Activated naive CD8-positive, alpha-beta T cell (primary cell): ENCODE results near the gene GAB2.
A peak's percentile ranks its signal among the peaks of the same experiment; 100 is the strongest.

Source experiments
- H3K27ac Mint-ChIP-seq: one replicate; pipeline ENCODE4 v1.8.0; 2021; ENCODE audit warnings: mixed read lengths
- H3K27me3 Mint-ChIP-seq: one replicate; pipeline ENCODE4 v1.8.0; 2021; ENCODE audit warnings: mixed read lengths
- H3K36me3 Mint-ChIP-seq: one replicate; pipeline ENCODE4 v1.8.0; 2021; ENCODE audit warnings: mixed read lengths
- H3K4me1 Mint-ChIP-seq: one replicate; pipeline ENCODE4 v1.8.0; 2021; ENCODE audit warnings: low read depth, mixed read lengths
- H3K4me3 Mint-ChIP-seq: one replicate; pipeline ENCODE4 v1.8.0; 2021; ENCODE audit warnings: mild to moderate bottlenecking, mixed read lengths
- H3K9me3 Mint-ChIP-seq: one replicate; pipeline ENCODE4 v1.8.0; 2021; ENCODE audit warnings: low read depth, mixed read lengths

GAB2 gene

GRCh38 chr11:78339483-78339882 is 78.1 kb downstream of the GAB2 start:
- Mint-ChIP-seq H3K9me3 (peaks cover 5% of the 10 kb centered on the region), H3K36me3 (peaks cover 5% of the 10 kb centered on the region), H3K4me3 (no peak overlapping the region), H3K27me3 (no peaks in the 10 kb centered on the region), H3K4me1 (peaks cover 4% of the 10 kb centered on the region), H3K27ac (no peak overlapping the region)

- H3K9me3 Mint-ChIP-seq: peaks cover 5% of the 10 kb centered on the region
- no peak overlapping the region for H3K27ac Mint-ChIP-seq
- H3K4me3 Mint-ChIP-seq: no peak overlapping the region
- H3K27me3 Mint-ChIP-seq: no peaks in the 10 kb centered on the region
- H3K4me1 Mint-ChIP-seq: peaks cover 4% of the 10 kb centered on the region
- H3K36me3 Mint-ChIP-seq: peaks cover 3% of the 10 kb centered on the region
These were observed 78.9 kb downstream of the GAB2 start for GRCh38 chr11:78338702-78339101.

- H3K4me1 Mint-ChIP-seq: peaks cover 4% of the 10 kb centered on the region
- H3K4me3 Mint-ChIP-seq: no peak overlapping the region
- H3K9me3 Mint-ChIP-seq: peaks cover 5% of the 10 kb centered on the region
- peaks cover 3% of the 10 kb centered on the region for H3K36me3 Mint-ChIP-seq
- H3K27me3 Mint-ChIP-seq: no peaks in the 10 kb centered on the region
- no peak overlapping the region for H3K27ac Mint-ChIP-seq
These were observed 79.5 kb downstream of the GAB2 start for GRCh38 chr11:78338138-78338537.

DNA sequence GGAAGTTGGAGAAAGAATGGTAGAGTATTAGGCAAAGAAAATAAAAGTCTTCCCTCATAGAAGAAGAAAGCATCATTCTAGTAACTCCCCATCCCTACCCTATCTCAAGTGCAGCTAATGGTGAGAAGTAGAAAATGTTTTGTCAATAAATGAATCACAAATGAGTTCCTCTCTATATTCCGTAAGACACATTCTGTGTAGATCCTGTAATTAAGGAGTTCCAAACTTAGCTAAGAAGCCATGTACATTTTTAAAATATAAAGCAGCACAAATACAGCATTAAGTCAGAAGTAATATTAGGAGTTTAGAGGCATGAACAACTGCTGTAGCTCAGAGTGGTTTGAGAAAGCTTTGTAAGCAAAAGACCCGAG is 80.1 kb downstream of the GAB2 start:
- H3K36me3 Mint-ChIP-seq: peaks cover 3% of the 10 kb centered on the region
- no peak overlapping the region for H3K27ac Mint-ChIP-seq
- peaks cover 5% of the 10 kb centered on the region for H3K9me3 Mint-ChIP-seq
- H3K27me3 Mint-ChIP-seq: no peaks in the 10 kb centered on the region
- H3K4me1 Mint-ChIP-seq: peaks cover 7% of the 10 kb centered on the region
- H3K4me3 Mint-ChIP-seq: no peak overlapping the region

DNA sequence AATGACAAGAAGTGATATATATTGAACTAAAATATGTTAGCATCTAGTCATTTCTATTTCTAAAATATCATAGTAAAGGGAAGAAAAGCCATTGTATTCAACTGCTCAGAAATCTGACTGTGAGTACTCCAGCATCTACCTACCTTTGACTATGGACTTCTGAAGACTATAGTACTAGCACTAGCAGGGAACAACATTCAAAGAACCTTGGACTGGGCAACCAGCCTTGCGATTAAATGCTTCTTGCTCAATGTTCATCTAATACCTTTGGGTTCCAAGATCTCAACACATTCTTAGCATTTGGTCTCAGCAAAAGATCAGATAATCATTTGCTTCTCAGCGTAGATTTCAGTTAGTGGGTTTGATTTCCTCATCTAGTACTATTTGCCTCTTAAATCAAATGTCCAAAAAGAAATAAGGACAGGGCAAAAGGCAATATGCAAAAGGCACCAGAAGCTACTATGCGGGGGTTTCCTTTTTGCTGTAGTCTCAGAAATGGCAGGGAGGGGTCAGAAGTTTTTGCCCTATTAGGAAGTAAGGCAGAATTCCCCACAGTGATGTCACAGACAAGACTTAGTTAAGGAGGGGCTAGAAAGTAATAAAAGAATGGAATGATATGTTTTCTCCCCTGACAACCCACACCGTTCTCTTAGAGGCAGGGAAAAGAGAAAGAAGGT is 80.6 kb downstream of the GAB2 start:
- H3K27me3 Mint-ChIP-seq: no peaks in the 10 kb centered on the region
- H3K9me3 Mint-ChIP-seq: peaks cover 5% of the 10 kb centered on the region
- no peak overlapping the region for H3K4me3 Mint-ChIP-seq
- no peak overlapping the region for H3K27ac Mint-ChIP-seq
- peaks cover 3% of the 10 kb centered on the region for H3K36me3 Mint-ChIP-seq
- peaks cover 12% of the 10 kb centered on the region for H3K4me1 Mint-ChIP-seq

DNA sequence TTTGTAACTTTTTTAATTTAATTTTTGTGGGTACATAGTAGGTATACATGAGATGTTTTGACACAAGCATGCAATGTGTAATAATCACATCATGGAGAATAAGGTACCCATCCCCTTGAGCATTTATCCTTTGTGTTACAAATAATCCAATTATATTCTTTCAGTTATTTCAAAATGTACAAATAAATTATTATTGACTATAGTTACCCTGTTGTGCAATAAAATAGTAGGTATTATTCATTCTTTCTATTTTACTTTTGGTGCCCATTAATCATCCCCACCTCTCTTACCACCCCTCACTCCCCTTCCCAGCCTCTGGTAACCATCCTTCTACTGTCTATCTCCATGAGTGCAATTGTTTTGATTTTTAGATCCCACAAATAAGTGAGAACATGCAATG is 83.5 kb downstream of the GAB2 start:
- Mint-ChIP-seq H3K36me3 (peaks cover 3% of the 10 kb centered on the region), H3K9me3 (peaks cover 5% of the 10 kb centered on the region), H3K4me3 (no peak overlapping the region), H3K27me3 (no peaks in the 10 kb centered on the region), H3K27ac (no peak overlapping the region), H3K4me1 (peaks cover 11% of the 10 kb centered on the region)

DNA sequence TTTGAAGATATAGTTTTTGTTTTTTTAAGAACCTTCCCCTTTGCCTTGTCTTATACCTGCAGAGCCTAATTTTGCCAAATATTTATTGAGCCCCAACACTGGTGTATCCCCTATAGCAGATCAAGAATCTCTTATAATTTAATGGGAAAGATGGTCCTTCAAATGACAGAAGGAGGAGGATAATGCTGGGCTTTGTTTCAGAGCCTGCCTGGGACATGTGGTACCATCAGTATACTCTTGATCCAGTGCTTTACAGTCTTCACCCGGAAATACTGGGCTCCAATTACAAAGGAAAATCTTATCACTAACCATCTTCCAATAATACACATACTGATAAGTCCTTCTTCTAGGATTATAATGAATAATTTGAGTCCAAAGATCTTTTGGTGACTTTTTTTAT is 84.7 kb downstream of the GAB2 start:
- H3K4me1 Mint-ChIP-seq: peaks cover 11% of the 10 kb centered on the region
- no peak overlapping the region for H3K4me3 Mint-ChIP-seq
- H3K36me3 Mint-ChIP-seq: peaks cover 3% of the 10 kb centered on the region
- no peaks in the 10 kb centered on the region for H3K27me3 Mint-ChIP-seq
- H3K27ac Mint-ChIP-seq: no peak overlapping the region
- H3K9me3 Mint-ChIP-seq: peaks cover 5% of the 10 kb centered on the region

- no peak overlapping the region for H3K4me3 Mint-ChIP-seq
- peaks cover 3% of the 10 kb centered on the region for H3K36me3 Mint-ChIP-seq
- H3K9me3 Mint-ChIP-seq: peaks cover 5% of the 10 kb centered on the region
- peaks cover 11% of the 10 kb centered on the region for H3K4me1 Mint-ChIP-seq
- no peak overlapping the region for H3K27ac Mint-ChIP-seq
- no peaks in the 10 kb centered on the region for H3K27me3 Mint-ChIP-seq
These were observed 85.3 kb downstream of the GAB2 start for GRCh38 chr11:78332174-78332866.

GRCh38 chr11:78331711-78332110 is 85.9 kb downstream of the GAB2 start:
- Mint-ChIP-seq H3K36me3 (peaks cover 3% of the 10 kb centered on the region), H3K4me3 (no peak overlapping the region), H3K27ac (no peak overlapping the region), H3K4me1 (peaks cover 13% of the 10 kb centered on the region), H3K27me3 (no peaks in the 10 kb centered on the region), H3K9me3 (peaks cover 5% of the 10 kb centered on the region)

DNA sequence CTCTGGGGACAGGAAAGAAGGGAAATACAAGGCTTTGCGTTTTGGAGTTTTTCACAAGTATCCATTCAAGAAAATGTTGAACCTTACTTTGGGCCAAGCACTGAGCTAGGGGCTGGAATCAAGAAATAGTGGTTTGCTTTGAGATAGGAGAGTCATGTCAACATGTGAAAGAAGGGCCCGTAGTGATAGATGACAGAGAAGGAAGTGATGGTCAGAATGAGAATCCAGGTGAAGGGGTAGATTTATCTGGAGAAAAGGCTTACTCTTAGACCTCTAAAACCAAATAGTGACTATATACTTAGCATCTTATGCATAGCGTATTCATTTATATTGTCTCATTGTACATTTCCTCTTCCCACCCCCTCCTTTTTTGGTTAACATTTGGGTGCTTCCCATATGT is 87.3 kb downstream of the GAB2 start:
- Mint-ChIP-seq H3K27me3 (no peaks in the 10 kb centered on the region), H3K4me1 (peaks cover 26% of the 10 kb centered on the region), H3K36me3 (peaks cover under 1% of the 10 kb centered on the region), H3K9me3 (no peaks in the 10 kb centered on the region), H3K4me3 (no peak overlapping the region), H3K27ac (no peak overlapping the region)

GRCh38 chr11:78327945-78328344 is 89.7 kb downstream of the GAB2 start:
- Mint-ChIP-seq H3K4me1 (peaks cover 37% of the 10 kb centered on the region), H3K27me3 (no peaks in the 10 kb centered on the region), H3K9me3 (no peaks in the 10 kb centered on the region), H3K4me3 (no peak overlapping the region), H3K27ac (no peak overlapping the region), H3K36me3 (no peaks in the 10 kb centered on the region)

- no peaks in the 10 kb centered on the region for H3K27me3 Mint-ChIP-seq
- no peak overlapping the region for H3K27ac Mint-ChIP-seq
- peaks cover 26% of the 10 kb centered on the region for H3K4me1 Mint-ChIP-seq
- peak overlapping the region; percentile 35 for H3K4me3 Mint-ChIP-seq
- no peaks in the 10 kb centered on the region for H3K9me3 Mint-ChIP-seq
- H3K36me3 Mint-ChIP-seq: no peaks in the 10 kb centered on the region
These were observed 92.3 kb downstream of the GAB2 start for GRCh38 chr11:78325274-78325781.

GRCh38 chr11:78323363-78323762 is 94.3 kb downstream of the GAB2 start:
- Mint-ChIP-seq H3K27me3 (no peaks in the 10 kb centered on the region), H3K9me3 (no peaks in the 10 kb centered on the region), H3K27ac (no peak overlapping the region), H3K4me3 (no peak overlapping the region), H3K36me3 (no peaks in the 10 kb centered on the region), H3K4me1 (peaks cover 26% of the 10 kb centered on the region)

DNA sequence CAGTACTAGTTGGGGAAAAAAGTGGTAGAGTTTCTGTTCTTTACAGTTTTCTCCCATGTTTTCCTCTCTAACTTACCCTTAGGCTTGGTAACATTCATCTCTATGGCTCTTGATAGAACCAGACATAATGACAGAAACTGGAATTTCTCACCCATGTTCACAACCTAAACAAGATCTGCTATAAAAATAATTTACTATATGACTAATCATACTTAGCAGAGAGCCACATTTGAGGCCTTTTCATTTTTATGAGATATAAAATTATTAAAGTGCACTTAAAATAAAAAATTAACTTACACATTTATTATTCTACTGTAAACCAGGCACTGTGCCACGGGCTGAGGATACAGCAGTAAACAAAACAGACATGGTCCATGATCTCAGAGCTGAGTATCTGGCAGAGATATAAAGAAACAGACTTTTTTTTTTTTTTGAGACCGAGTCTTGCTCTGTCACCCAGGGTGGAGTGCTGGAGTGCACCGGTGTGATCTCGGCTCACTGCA is 98.1 kb downstream of the GAB2 start:
- peaks cover 3% of the 10 kb centered on the region for H3K4me1 Mint-ChIP-seq
- no peaks in the 10 kb centered on the region for H3K36me3 Mint-ChIP-seq
- H3K27ac Mint-ChIP-seq: no peak overlapping the region
- no peaks in the 10 kb centered on the region for H3K9me3 Mint-ChIP-seq
- no peaks in the 10 kb centered on the region for H3K27me3 Mint-ChIP-seq
- no peak overlapping the region for H3K4me3 Mint-ChIP-seq

- H3K27me3 Mint-ChIP-seq: no peaks in the 10 kb centered on the region
- no peaks in the 10 kb centered on the region for H3K4me1 Mint-ChIP-seq
- no peaks in the 10 kb centered on the region for H3K36me3 Mint-ChIP-seq
- H3K9me3 Mint-ChIP-seq: no peaks in the 10 kb centered on the region
- no peak overlapping the region for H3K27ac Mint-ChIP-seq
- H3K4me3 Mint-ChIP-seq: no peak overlapping the region
These were observed 99.1 kb downstream of the GAB2 start for GRCh38 chr11:78318321-78319114.
